ENCODE data around the gene SP3.

SP3 gene

GRCh38 chr2:173942861-173943523 lies 22.2 kb downstream of the SP3 start:
- DNase-seq (ENCODE audit: low spot score), result no peak

GRCh38 chr2:173941567-173941966 lies 23.6 kb downstream of the SP3 start:
- no peak for DNase-seq (ENCODE audit: low spot score)

GRCh38 chr2:173940208-173941020 lies 24.8 kb downstream of the SP3 start:
- no peak for DNase-seq (ENCODE audit: low spot score)

- no peak for DNase-seq (ENCODE audit: low spot score)
Measured at GRCh38 chr2:173938700-173939384, 26.3 kb downstream of the SP3 start.

- DNase-seq (ENCODE audit: low spot score), result no peak
Measured at GRCh38 chr2:173935305-173935704, 29.9 kb downstream of the SP3 start.

- no peak for DNase-seq (ENCODE audit: low spot score)
Measured at GRCh38 chr2:173934895-173935294, 30.3 kb downstream of the SP3 start.

GRCh38 chr2:173931751-173932150 lies 33.4 kb downstream of the SP3 start:
- DNase-seq (ENCODE audit: low spot score), result no peak

- DNase-seq (ENCODE audit: low spot score), result no peak
Measured at GRCh38 chr2:173929441-173929840, 35.7 kb downstream of the SP3 start.

GRCh38 chr2:173926875-173927274 lies 38.3 kb downstream of the SP3 start:
- DNase-seq (ENCODE audit: low spot score), result no peak

GRCh38 chr2:173924285-173924684 lies 40.9 kb downstream of the SP3 start:
- no peak for DNase-seq (ENCODE audit: low spot score)

- DNase-seq (ENCODE audit: low spot score), result no peak
Measured at GRCh38 chr2:173922760-173923159, 42.4 kb downstream of the SP3 start.

GRCh38 chr2:173922068-173922467 lies 43.1 kb downstream of the SP3 start:
- no peak for DNase-seq (ENCODE audit: low spot score)

- no peak for DNase-seq (ENCODE audit: low spot score)
Measured at GRCh38 chr2:173914055-173914927, 50.9 kb downstream of the SP3 start.

- DNase-seq (ENCODE audit: low spot score), result no peak
Measured at GRCh38 chr2:173909846-173910245, 55.3 kb downstream of the SP3 start.

- no peak for DNase-seq (ENCODE audit: low spot score)
Measured at GRCh38 chr2:173906626-173907025, 58.5 kb downstream of the SP3 start.

- no peak for DNase-seq (ENCODE audit: low spot score)
Measured at GRCh38 chr2:173903601-173904394, 61.4 kb downstream of the SP3 start.

GRCh38 chr2:173898996-173899395 lies 66.2 kb downstream of the SP3 start:
- no peak for DNase-seq (ENCODE audit: low spot score)

GRCh38 chr2:173898178-173898668 lies 67.0 kb downstream of the SP3 start:
- DNase-seq (ENCODE audit: low spot score), result no peak

GRCh38 chr2:173896755-173897154 lies 68.4 kb downstream of the SP3 start:
- no peak for DNase-seq (ENCODE audit: low spot score)

GRCh38 chr2:173892341-173892740 lies 72.8 kb downstream of the SP3 start:
- no peak for DNase-seq (ENCODE audit: low spot score)
